ENCODE data around the gene SPG21.

SPG21 gene

GRCh38 chr15:64925335-64926330 lies 64.1 kb downstream of the SPG21 start:
- H3K4me3 ChIP-seq (ENCODE audit: control insufficient read depth, low read depth, low read length), result no peak overlapping the region
- TF ChIP-seq CTCF (conservative IDR thresholded peaks at IDR 0.05; ENCODE audit: control insufficient read depth, insufficient read depth, low read depth, low read length), result no peak
- no peak for DNase-seq (ENCODE audit: low read depth)

DNA sequence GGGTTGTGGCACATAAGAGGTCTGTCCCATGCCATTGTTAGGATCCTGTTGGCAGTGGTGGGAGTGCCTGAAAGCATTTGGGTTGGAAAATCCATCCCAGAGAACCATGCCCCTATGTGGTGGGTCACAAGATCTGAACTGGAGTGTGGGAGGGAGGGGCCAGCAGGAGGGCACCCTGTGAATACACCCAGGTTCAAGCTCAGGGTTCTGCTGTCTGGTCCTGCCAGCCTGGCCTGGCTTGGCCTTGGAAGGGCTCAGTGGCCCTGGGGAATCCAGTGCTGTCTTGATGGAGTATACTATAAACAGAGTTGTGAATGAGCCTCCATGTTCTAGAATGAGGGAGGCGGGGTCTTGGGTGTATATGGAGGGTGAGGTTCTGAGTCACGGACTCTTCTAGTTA lies 66.2 kb downstream of the SPG21 start:
- no peak overlapping the region for H3K4me3 ChIP-seq (ENCODE audit: control insufficient read depth, low read depth, low read length)
- no peak for TF ChIP-seq CTCF (conservative IDR thresholded peaks at IDR 0.05; ENCODE audit: control insufficient read depth, insufficient read depth, low read depth, low read length)
- DNase-seq (ENCODE audit: low read depth), result no peak

- no peak for TF ChIP-seq CTCF (conservative IDR thresholded peaks at IDR 0.05; ENCODE audit: control insufficient read depth, insufficient read depth, low read depth, low read length)
- DNase-seq (ENCODE audit: low read depth), result no peak
- no peak overlapping the region for H3K4me3 ChIP-seq (ENCODE audit: control insufficient read depth, low read depth, low read length)
Observed at GRCh38 chr15:64921711-64922110, 68.0 kb downstream of the SPG21 start.

DNA sequence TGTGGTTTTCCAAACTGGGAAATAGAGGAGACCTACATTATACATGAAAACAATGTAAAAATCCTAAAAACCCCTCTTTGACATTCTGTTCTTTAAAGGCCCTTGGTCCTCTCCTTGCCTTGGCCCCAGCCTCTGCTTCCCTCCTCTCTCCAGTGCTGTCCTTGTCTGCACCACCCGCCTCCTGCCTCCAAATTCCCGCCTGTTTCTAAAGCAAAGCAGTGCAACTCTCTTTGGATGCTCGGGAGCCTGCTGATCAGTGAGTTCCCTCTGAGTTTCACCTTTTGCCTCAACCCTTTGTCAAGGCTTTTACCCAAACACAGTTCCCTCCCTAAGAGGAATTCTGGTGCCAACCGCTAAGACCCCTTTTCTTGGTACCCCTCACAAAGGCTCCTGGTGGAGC lies 70.0 kb downstream of the SPG21 start:
- H3K4me3 ChIP-seq (ENCODE audit: control insufficient read depth, low read depth, low read length), result no peak overlapping the region
- no peak for DNase-seq (ENCODE audit: low read depth)
- no peak for TF ChIP-seq CTCF (conservative IDR thresholded peaks at IDR 0.05; ENCODE audit: control insufficient read depth, insufficient read depth, low read depth, low read length)

DNA sequence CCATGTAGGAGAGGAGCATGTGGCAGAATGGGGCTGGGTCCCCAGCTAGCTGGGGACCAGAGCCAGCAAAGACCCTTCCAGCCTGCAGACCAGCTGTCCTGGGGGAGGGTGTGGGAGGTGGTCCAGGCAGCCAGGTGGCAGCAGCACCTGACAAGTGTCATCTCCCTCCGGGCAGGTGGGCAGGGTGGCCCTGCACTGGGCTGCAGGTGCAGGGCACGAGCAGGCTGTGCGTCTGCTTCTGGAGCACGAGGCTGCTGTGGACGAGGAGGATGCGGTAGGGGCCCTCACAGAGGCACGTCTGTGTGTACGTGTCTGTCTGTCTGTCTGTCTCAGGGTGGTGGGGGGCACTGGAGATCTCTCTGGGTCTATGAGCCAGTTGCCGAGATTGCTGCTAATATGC lies 72.5 kb downstream of the SPG21 start:
- no peak for DNase-seq (ENCODE audit: low read depth)
- TF ChIP-seq CTCF (conservative IDR thresholded peaks at IDR 0.05; ENCODE audit: control insufficient read depth, insufficient read depth, low read depth, low read length), result no peak
- H3K4me3 ChIP-seq (ENCODE audit: control insufficient read depth, low read depth, low read length), result no peak overlapping the region

DNA sequence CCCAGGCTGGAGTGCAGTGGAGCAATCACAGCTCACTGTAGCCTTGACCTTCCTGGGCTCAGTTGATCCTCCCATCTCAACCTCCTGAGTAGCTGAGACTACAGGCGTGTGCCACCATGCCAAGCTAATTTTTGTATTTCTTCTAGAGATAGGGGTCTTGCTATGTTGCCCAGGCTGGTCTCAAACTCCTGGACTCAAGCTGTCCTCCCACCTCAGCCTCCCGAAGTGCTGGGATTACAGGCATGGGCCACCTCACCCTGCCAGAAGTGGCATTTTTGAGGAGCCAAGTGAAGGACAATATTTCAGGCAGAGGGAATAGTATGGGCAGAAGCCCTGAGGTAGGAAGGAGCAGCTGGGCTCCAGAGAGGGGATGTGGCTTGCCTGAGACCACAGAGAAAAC lies 73.3 kb downstream of the SPG21 start:
- TF ChIP-seq CTCF (conservative IDR thresholded peaks at IDR 0.05; ENCODE audit: control insufficient read depth, insufficient read depth, low read depth, low read length), result no peak
- H3K4me3 ChIP-seq (ENCODE audit: control insufficient read depth, low read depth, low read length), result no peak overlapping the region
- no peak for DNase-seq (ENCODE audit: low read depth)
